GM19035 (cell line): ENCODE measurements around the gene EFHD1.
"Not testable (repeated sequence)": the region's sequence is repeated elsewhere in the genome, so short reads cannot be mapped to it uniquely, and the experiment has no call there.

ENCODE experiments used
- ATAC-seq: cut with Tn5 transposase; IDR thresholded peaks from one replicate; pipeline ENCODE4 v1.9.1; 2021; ENCODE audit not compliant: unreplicated experiment

Gene EFHD1

GRCh38 chr2:232615339-232615738, 18.1 kb upstream of the EFHD1 start:
- ATAC-seq = no peak

DNA sequence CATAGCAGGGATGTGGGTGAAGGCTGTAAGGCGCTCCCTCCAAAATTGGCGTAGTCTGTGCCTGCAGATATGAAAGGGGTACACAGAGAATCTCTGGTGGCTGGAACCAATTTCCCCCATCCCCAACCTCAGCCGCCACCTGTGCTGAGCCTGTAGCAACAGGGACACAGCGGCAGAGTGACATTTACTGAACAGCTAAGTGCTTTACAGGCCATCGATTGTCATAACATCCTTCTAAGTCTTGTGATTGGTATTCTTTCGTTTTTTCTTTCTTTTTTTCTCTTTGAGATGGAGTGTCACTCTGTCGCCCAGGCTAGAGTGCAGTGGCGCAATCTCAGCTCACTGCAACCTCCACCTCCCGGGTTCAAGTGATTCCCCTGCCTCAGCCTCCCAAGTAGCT, 12.2 kb upstream of the EFHD1 start:
- no peak for ATAC-seq

- ATAC-seq = no peak
Measured at GRCh38 chr2:232622563-232622962, 10.8 kb upstream of the EFHD1 start.

DNA sequence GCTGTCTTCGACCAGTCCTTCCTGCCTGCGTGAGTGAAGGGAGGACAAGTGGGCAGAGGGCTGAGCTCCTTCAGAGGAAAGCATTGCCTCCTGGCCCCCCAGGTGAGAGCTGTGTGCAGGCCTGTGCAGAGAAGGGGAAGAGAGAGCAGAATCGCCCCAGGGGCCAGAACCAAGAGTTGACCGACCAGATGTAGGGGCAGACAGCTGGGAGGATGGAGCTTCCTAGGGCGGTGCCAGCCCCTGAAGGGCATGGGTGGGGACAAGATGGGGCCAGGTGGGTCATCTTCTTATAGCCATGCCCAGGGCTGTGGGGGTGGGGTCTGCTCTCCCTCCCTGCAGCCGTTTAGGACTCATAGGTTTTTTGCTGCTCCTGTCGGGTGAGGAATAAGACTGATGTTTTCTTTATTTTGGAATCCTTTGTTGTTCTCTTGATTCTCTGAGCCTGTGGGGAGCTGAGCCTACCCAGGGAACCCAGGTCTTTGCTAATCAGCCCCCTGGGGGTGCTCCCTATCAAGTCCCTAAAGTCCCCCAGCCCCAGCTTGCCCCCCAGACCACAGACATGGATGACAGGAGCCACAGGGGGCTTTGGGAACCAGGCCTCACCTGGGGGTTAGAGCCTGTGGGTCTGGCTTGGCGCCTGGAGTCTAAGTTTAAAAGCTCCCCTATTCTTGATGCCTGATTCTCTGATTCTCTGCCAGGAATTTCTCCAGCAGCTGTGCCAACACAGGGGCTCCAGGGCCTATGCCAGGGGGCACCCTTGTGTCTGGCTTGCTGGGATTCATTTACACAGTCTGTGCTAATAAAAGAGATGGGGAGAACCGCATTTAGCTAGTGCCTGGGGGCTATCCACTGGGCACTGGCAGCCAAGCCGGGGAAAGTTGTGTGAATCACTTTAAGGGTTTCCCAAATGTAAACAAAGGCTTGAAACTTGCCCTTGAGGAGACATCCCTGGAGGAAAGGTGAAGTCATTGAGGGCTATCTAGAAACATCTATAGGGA, 9.3 kb upstream of the EFHD1 start:
- ATAC-seq = no peak

- ATAC-seq = no peak
Measured at GRCh38 chr2:232626584-232626983, 6.8 kb upstream of the EFHD1 start.

DNA sequence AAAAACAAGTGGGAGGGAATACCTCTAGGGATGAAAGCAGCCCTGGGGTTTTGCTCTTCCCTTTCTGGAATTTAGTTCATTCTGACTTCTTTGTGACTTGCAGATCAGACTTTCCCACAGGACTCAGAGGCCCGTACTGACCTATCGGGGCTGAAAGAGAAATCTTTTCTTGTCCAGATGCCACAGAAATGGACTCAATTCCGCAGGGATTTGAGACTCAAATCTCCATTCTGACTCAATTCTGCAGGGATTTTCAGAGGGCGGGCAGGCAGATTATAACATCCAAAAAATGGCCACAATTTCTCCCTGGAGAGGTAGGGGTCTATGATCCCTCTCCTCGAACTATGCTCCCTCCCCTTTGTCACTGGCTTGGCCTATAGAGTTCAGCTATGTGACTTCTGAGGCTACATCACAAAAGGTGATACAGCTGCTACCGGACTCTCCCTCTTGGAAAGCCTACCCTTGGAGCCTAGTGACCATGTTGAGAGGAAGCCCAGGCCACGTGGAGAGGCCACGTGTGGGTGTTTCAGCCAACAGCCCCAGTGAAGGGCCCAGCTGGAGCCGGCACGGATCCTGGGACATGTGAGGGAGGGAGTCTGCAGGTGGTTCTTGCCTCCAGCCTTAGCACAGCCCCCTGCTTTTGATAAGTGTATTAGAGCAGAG, 4.8 kb upstream of the EFHD1 start:
- no peak for ATAC-seq

- no peak for ATAC-seq
Measured at GRCh38 chr2:232629129-232629475, 4.3 kb upstream of the EFHD1 start.

DNA sequence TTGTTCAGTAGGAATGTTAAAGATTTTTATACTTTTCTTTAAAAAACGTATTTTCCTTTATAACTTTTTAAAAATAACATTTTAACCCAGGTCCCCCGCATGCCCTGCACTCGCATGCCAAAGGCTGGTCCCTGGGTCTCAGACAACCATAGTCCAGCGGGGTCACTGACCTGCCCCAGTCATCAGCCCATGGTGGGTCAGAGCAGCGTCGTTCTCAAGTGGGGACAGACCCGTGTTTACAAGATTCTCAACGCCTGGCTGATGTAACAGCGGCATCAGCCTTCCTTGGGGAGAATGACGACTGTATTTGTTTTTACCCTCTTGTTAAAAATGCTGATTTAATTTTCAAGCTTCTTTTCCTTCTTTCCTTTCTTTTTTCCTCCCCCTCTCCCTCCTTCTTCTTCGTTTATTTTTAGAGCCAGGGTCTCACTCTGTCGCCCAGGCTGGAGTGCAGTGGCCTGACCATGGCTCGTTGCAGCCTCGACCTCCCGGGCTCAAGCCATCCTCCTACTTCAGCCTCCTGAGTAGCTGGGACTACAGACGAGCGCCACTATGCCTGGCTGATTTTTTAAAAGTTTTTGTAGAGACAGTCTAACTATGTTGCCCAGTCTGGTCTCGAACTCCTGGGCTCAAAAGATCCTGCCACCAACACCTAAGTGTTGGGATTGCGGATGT, 1.0 kb upstream of the EFHD1 start:
- ATAC-seq = no peak

- no peak for ATAC-seq
Measured at GRCh38 chr2:232632904-232633412, 446 bp upstream of the EFHD1 start.

DNA sequence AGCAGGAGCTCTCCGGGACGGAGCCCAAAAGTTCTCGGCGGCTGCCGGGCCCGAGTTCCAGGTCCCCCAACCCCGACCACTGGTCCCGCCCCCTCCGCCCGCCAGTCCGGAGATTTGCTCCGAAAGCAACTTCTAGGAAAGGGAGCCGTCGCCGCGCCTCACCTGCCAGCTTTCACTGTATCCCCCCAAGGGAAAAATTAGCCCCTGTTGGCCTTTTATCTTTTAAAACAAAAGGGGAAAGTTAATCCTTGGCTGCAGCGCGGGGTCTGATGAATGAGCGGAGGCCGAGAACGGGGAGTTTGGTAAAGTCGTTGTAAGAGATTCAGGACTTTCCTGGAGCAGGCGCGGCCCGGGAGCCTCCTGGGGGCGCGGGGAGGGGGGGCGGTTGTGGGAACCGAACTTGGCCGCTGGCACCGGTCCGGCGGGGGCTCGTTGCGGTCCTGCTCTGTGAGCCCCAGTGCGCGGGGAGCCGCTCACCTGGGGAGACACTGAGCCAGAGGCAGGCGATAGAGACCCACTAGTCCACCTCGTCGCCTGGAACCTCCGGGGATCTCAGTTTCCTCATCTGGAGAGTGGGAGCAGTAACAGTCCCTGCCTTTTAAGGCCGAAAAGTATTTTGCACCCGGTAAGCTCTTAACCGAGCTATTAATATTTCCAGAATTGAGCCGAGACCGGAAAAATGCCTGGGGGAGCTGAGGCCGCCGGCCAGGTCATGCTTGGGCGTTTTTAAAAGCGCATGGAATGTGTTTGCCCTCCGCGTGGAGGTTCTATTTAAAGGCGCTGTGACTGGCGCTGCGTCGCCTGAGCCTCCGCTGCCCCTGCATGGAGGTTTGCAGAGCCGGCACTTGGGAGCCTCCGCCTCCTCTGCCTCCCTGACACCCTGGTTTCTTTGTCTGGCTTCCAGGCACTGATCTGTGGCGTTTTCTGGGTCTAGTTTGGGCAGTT, 1.1 kb downstream of the EFHD1 start:
- ATAC-seq = no peak

DNA sequence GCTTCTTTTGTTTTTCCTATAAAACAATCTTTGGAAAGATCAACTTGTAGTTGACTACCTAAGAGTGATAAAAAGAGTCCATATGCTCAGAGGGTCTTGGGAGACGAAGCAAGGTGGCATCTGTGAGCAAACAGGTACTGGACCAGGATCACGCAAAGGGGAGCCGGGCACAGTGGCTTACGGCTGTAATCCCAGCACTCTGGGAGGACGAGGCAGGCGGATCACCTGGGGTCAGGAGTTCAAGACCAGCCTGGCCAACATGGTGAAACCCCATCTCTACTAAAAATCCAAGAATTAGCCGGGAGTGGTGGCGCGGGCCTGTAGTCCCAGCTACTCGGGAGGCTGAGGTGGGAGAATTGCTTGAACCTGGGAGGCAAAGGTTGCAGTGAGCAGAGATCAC, 2.0 kb downstream of the EFHD1 start:
- ATAC-seq = not testable (repeated sequence)

GRCh38 chr2:232635820-232636219, 2.4 kb downstream of the EFHD1 start:
- no peak for ATAC-seq

DNA sequence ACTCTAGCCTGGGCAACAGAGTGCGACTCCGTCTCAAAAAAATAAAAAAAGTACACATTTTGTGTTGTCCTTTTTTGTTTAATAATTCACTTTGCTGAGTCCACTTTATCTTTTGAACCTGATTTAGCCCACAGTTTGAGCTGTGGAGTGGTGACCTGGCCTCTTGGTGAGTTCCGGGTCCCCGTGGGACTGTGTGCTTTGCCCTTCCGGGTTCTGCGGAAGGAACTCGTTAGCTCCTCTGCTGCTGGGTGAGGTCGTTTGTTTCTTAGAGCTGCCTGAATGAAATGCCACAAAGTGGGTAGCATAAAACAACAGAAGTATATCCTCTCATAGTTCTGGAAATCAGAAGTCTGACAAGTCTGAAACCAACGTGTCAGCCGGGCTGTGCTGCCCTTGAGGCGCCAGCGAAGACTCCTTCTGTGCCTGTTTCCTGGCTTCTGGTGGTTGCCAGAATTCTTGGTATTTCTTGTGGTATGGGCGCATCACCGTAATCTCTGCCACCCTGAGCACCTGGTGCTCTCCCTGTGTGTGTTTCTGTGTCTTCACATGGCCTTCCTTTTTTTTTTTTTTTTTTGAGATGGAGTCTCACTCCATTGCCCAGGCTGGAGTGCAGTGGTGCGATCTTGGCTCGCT, 3.5 kb downstream of the EFHD1 start:
- no peak for ATAC-seq

- no peak for ATAC-seq
Measured at GRCh38 chr2:232637866-232638583, 4.6 kb downstream of the EFHD1 start.

DNA sequence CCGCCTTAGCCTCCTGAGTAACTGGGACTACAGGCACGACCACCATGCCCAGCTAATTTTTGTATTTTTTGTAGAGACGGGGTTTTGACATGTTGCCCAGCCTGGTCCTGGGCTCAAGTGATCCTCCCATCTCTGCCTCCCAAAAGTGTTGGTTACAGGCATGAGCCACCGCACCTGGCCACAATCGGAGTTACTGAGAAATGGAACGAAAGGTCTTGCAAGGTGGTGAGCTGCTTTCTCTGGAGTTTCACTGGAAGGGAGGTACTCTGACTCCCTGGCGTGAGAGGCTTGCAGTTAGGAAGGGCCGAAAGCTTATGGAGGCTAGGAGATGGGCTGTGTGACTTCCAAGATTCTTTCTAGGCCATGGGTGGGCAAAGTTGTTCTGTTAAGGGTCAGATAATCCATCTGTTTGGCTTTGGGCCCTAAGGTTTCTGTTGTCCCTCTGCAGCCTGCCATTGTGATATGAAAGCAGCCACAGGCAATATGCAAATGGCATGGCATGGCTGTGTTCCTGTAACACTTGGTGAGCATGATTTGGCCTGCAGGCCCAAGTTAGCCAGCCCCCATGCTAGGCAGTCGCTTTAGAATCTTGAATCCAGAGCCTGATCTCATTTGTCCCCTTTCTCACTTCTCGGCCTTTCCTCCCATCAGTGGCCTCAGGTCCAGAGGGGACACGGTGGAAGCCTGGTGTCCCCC, 7.9 kb downstream of the EFHD1 start:
- ATAC-seq = no peak

- no peak for ATAC-seq
Measured at GRCh38 chr2:232643147-232643425, 9.7 kb downstream of the EFHD1 start.

GRCh38 chr2:232643813-232644347, 10.5 kb downstream of the EFHD1 start:
- ATAC-seq = no peak

- no peak for ATAC-seq
Measured at GRCh38 chr2:232645061-232645460, 11.7 kb downstream of the EFHD1 start.

DNA sequence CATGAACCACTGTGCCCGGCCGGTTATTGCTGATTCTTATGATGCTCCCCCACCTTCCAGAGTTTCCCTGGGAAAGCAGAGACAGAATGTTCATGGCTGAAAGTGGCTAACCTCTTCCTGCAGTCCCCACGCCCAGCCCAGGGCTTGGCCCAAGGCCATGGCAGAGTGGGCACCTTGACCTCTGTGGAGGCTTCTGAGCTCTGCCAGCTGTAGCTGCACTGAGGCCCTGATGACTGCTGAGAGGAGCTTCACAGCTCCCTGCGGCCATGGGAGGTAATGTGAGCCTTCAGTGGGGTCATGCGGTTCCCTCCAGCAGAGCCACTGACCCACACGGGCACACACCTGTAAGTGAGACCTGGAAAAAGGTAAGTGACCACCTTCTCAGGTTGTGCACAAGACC, 13.3 kb downstream of the EFHD1 start:
- ATAC-seq = no peak
